MM.1S (cell line): ENCODE measurements around the gene SPATC1L.
"Not testable (repeated sequence)": the region's sequence is repeated elsewhere in the genome, so short reads cannot be mapped to it uniquely, and the experiment has no call there.

Experiments
- DNase-seq: peaks from one replicate; pipeline ENCODE4 v3.0.0-alpha.2; 2015
- H2AFZ ChIP-seq: fragments of 300-600 bp; sonication (generic); 2 replicates; pipeline ENCODE4 v1.6.0; 2016; ENCODE audit warnings: antibody characterized with exemption, low read length
- H3F3A ChIP-seq: fragments of 300-600 bp; sonication (generic); 2 replicates; pipeline ENCODE4 v1.6.1; 2016; ENCODE audit warnings: mild to moderate bottlenecking, antibody characterized with exemption, low read length, moderate library complexity, mixed read lengths; ENCODE audit not compliant: insufficient read depth
- H3K27ac ChIP-seq: fragments of 300-600 bp; sonication (generic); 2 replicates; pipeline ENCODE4 v1.5.1; 2016; ENCODE audit warnings: mild to moderate bottlenecking, low read length
- H3K27me3 ChIP-seq: fragments of 300-600 bp; sonication (generic); replicated peaks from 2 replicates; pipeline ENCODE4 v1.6.0; 2016; ENCODE audit warnings: low read length; ENCODE audit not compliant: insufficient read depth
- H3K36me3 ChIP-seq: fragments of 300-600 bp; sonication (generic); replicated peaks from 2 replicates; pipeline ENCODE4 v1.6.1; 2016; ENCODE audit warnings: mild to moderate bottlenecking, low read length, mixed read lengths; ENCODE audit not compliant: insufficient read depth
- H3K4me1 ChIP-seq: fragments of 300-600 bp; sonication (generic); 2 replicates; pipeline ENCODE4 v1.6.1; 2016; ENCODE audit warnings: low read length, mixed read lengths
- H3K4me2 ChIP-seq: fragments of 300-600 bp; sonication (generic); 2 replicates; pipeline ENCODE4 v1.6.0; 2016; ENCODE audit warnings: low read depth, low read length
- H3K4me3 ChIP-seq: fragments of 300-600 bp; sonication (generic); 2 replicates; pipeline ENCODE4 v1.5.1; 2016; ENCODE audit warnings: low read length, mixed read lengths
- H3K79me2 ChIP-seq: fragments of 300-600 bp; sonication (generic); 2 replicates; pipeline ENCODE4 v1.6.1; 2016; ENCODE audit warnings: mixed run types, low read length, mixed read lengths
- H3K9ac ChIP-seq: fragments of 300-600 bp; sonication (generic); 2 replicates; pipeline ENCODE4 v1.6.1; 2016; ENCODE audit warnings: low read length, mixed read lengths
- H3K9me2 ChIP-seq: fragments of 300-600 bp; sonication (generic); replicated peaks from 2 replicates; pipeline ENCODE4 v1.6.1; 2016; ENCODE audit warnings: mild to moderate bottlenecking, low read length, mixed read lengths; ENCODE audit not compliant: insufficient read depth
- H3K9me3 ChIP-seq: fragments of 300-600 bp; sonication (generic); replicated peaks from 2 replicates; pipeline ENCODE4 v1.6.1; 2016; ENCODE audit warnings: mild to moderate bottlenecking, low read length, mixed read lengths; ENCODE audit not compliant: insufficient read depth
- H4K20me1 ChIP-seq: fragments of 300-600 bp; sonication (generic); 2 replicates; pipeline ENCODE4 v1.6.1; 2016; ENCODE audit warnings: mild to moderate bottlenecking, low read length, moderate library complexity, mixed read lengths; ENCODE audit not compliant: insufficient read depth
- EZH2 ChIP-seq: fragments of 300-600 bp; sonication (generic); optimal IDR thresholded peaks from 2 replicates; pipeline ENCODE3; 2017; ENCODE audit warnings: low read depth, mild to moderate bottlenecking, antibody characterized with exemption, low read length, mixed read lengths
- EZH2phosphoT487 ChIP-seq: fragments of 300-600 bp; sonication (generic); IDR thresholded peaks from 2 replicates; pipeline ENCODE4 v1.6.1; 2018; ENCODE audit warnings: antibody characterized with exemption, low read length
- TF ChIP-seq, protein P1 (sequence below): fragments of 300-600 bp; sonication (generic); IDR thresholded peaks from 2 replicates; pipeline ENCODE4 v1.5.1; 2016; ENCODE audit warnings: antibody characterized with exemption, low read length, mixed read lengths

Gene SPATC1L

GRCh38 chr21:46141767-46142581, 42.3 kb downstream of the SPATC1L start:
- no peak for DNase-seq
- Histone ChIP-seq H3K9me3 (no peaks in the 10 kb centered on the region), H3K27ac (no peak overlapping the region), H3K36me3 (no peaks in the 10 kb centered on the region), H4K20me1 (no peaks in the 10 kb centered on the region), H3K4me2 (no peak overlapping the region), H3K9ac (no peak overlapping the region), H3K4me1 (no peaks in the 10 kb centered on the region), H3K27me3 (peaks cover 54% of the 10 kb centered on the region), H3K9me2 (no peaks in the 10 kb centered on the region), H2AFZ (no peak overlapping the region), H3K79me2 (no peaks in the 10 kb centered on the region), H3K4me3 (no peak overlapping the region), H3F3A (no peaks in the 10 kb centered on the region)
- TF ChIP-seq, protein P1, sequence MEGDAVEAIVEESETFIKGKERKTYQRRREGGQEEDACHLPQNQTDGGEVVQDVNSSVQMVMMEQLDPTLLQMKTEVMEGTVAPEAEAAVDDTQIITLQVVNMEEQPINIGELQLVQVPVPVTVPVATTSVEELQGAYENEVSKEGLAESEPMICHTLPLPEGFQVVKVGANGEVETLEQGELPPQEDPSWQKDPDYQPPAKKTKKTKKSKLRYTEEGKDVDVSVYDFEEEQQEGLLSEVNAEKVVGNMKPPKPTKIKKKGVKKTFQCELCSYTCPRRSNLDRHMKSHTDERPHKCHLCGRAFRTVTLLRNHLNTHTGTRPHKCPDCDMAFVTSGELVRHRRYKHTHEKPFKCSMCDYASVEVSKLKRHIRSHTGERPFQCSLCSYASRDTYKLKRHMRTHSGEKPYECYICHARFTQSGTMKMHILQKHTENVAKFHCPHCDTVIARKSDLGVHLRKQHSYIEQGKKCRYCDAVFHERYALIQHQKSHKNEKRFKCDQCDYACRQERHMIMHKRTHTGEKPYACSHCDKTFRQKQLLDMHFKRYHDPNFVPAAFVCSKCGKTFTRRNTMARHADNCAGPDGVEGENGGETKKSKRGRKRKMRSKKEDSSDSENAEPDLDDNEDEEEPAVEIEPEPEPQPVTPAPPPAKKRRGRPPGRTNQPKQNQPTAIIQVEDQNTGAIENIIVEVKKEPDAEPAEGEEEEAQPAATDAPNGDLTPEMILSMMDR = no peak
- TF ChIP-seq EZH2 (no peak), EZH2phosphoT487 (no peak)

GRCh38 chr21:46140352-46141003, 43.8 kb downstream of the SPATC1L start:
- not testable (repeated sequence) for H3K9ac ChIP-seq, H3K4me3 ChIP-seq

DNA sequence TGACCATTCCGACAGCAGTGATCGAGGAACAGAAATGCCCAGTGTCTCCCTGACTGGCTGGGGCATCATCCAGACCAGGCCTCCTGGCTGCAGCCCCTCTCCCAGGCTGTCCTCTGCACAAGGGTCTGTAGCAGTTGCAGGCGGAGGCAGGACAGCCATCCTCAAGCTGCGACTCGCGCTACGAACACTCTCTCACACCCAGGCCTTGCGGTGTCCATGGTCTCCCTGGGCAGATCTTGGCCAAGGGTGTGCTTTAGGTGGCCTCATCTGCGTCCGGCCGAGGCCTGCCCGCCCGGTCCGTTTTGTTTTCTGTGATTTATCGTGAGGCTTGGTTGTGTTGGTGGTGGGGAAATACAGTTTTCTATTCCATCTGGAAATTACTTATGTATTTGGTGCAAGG, 44.6 kb downstream of the SPATC1L start:
- H3K9me2 ChIP-seq = no peaks in the 10 kb centered on the region
- H2AFZ ChIP-seq = no peak overlapping the region
- no peak overlapping the region for H3K9ac ChIP-seq
- H3K27ac ChIP-seq = no peak overlapping the region
- no peaks in the 10 kb centered on the region for H3K9me3 ChIP-seq
- no peak for TF ChIP-seq EZH2
- TF ChIP-seq EZH2phosphoT487 = no peak
- TF ChIP-seq, protein P1 = no peak
- H3K79me2 ChIP-seq = no peaks in the 10 kb centered on the region
- no peak for DNase-seq
- no peaks in the 10 kb centered on the region for H3F3A ChIP-seq
- no peaks in the 10 kb centered on the region for H4K20me1 ChIP-seq
- H3K4me2 ChIP-seq = no peak overlapping the region
- peaks cover 72% of the 10 kb centered on the region for H3K27me3 ChIP-seq
- H3K4me3 ChIP-seq = no peak overlapping the region
- H3K4me1 ChIP-seq = no peaks in the 10 kb centered on the region
- no peaks in the 10 kb centered on the region for H3K36me3 ChIP-seq

More at GRCh38 chr21:46140352-46141003, 43.8 kb downstream of the SPATC1L start:
- H4K20me1 ChIP-seq, H3F3A ChIP-seq, H3K27ac ChIP-seq, H3K36me3 ChIP-seq, H2AFZ ChIP-seq, H3K9me2 ChIP-seq, H3K79me2 ChIP-seq, H3K9me3 ChIP-seq, H3K4me1 ChIP-seq, H3K4me2 ChIP-seq, DNase-seq: not testable (repeated sequence)
- peaks cover 66% of the 10 kb centered on the region for H3K27me3 ChIP-seq
